Measurements from ENCODE around the gene POLR2C. TPM values are rescaled to one million over a fixed set of nuclear protein-coding genes. Genes with fewer than 3 reads are reported as not detected.

POLR2C gene
- total RNA-seq, 4 donors from 2014 or later: 39.2 to 104 (median 72.7) TPM

- in situ Hi-C loops (cut with MboI; ENCODE audit: low pct_ligation_motif_present in 1 of 4, low pct_unique_long_range_greater_than_20kb in 1 of 4, low sequenced_read_pairs in 3 of 4): no loop called here
- H3K9me3 ChIP-seq: no peaks in the 10 kb centered on the region
- H3K27me3 ChIP-seq: no peaks in the 10 kb centered on the region
- 86 to 97% methylated on average over 4 to 5 of the region's 5 CpGs for WGBS, 2 donors (ENCODE audit: low coverage in 1 of 2)
- H3K36me3 ChIP-seq: no peaks in the 10 kb centered on the region
- no peak for DNase-seq
- H3K27ac ChIP-seq: no peak overlapping the region
- no peaks in the 10 kb centered on the region for H3K4me1 ChIP-seq
- no peak for TF ChIP-seq CTCF (IDR thresholded peaks at IDR 0.05)
- no peak for TF ChIP-seq EP300 (IDR thresholded peaks at IDR 0.05; ENCODE audit: low read depth)
- TF ChIP-seq POLR2A (IDR thresholded peaks at IDR 0.05): no peak
- no peak for TF ChIP-seq POLR2AphosphoS5 (IDR thresholded peaks at IDR 0.05)
- H3K4me3 ChIP-seq: no peak overlapping the region
- intact Hi-C loops (cut with DNase I; ENCODE audit: low total_unique reads): no loop called here
These were observed 42.0 kb downstream of the POLR2C start for GRCh38 chr16:57504491-57504890.

GRCh38 chr16:57505169-57505568 is 42.7 kb downstream of the POLR2C start:
- no peaks in the 10 kb centered on the region for H3K27me3 ChIP-seq
- TF ChIP-seq POLR2A (IDR thresholded peaks at IDR 0.05) (no peak), POLR2AphosphoS5 (IDR thresholded peaks at IDR 0.05) (no peak)
- intact Hi-C loops (cut with DNase I; ENCODE audit: low total_unique reads): no loop called here
- WGBS, 2 donors (ENCODE audit: low coverage in 1 of 2): 76 to 100% methylated on average over 1 to 6 of the region's 6 CpGs
- H3K4me3 ChIP-seq: no peak overlapping the region
- H3K36me3 ChIP-seq: no peaks in the 10 kb centered on the region
- H3K4me1 ChIP-seq: peaks cover 0 to under 1% (median under 1%) of the 10 kb centered on the region in 4 donors
- in situ Hi-C loops (cut with MboI; ENCODE audit: low pct_ligation_motif_present in 1 of 4, low pct_unique_long_range_greater_than_20kb in 1 of 4, low sequenced_read_pairs in 3 of 4): no loop called here
- no peak for DNase-seq
- no peaks in the 10 kb centered on the region for H3K9me3 ChIP-seq
- H3K27ac ChIP-seq: no peak overlapping the region

GRCh38 chr16:57507136-57508034 is 44.9 kb downstream of the POLR2C start:
- no peaks in the 10 kb centered on the region for H3K27me3 ChIP-seq
- in situ Hi-C loops (cut with MboI; ENCODE audit: low pct_ligation_motif_present in 1 of 4, low pct_unique_long_range_greater_than_20kb in 1 of 4, low sequenced_read_pairs in 3 of 4) (no loop called here), intact Hi-C loops (cut with DNase I; ENCODE audit: low total_unique reads) (no loop called here)
- H3K36me3 ChIP-seq: no peaks in the 10 kb centered on the region
- H3K4me1 ChIP-seq: peaks cover 0 to 5% (median 2%) of the 10 kb centered on the region in 4 donors
- no peak overlapping the region for H3K27ac ChIP-seq
- TF ChIP-seq POLR2AphosphoS5 (IDR thresholded peaks at IDR 0.05): no peak
- no peak for TF ChIP-seq CTCF (IDR thresholded peaks at IDR 0.05)
- TF ChIP-seq POLR2A (IDR thresholded peaks at IDR 0.05): no peak
- TF ChIP-seq EP300 (IDR thresholded peaks at IDR 0.05; ENCODE audit: low read depth): no peak
- no peak overlapping the region for H3K4me3 ChIP-seq
- no peaks in the 10 kb centered on the region for H3K9me3 ChIP-seq
- no peak for DNase-seq
- WGBS, 2 donors (ENCODE audit: low coverage in 1 of 2): 60 to 87% methylated on average over 2 to 11 of the region's 13 CpGs

- WGBS, 2 donors (ENCODE audit: low coverage in 1 of 2): 88% methylated on average over 3 of the region's 3 CpGs; no CpG with 5 or more reads in 1 of the 2 donors
- in situ Hi-C loops (cut with MboI; ENCODE audit: low pct_ligation_motif_present in 1 of 4, low pct_unique_long_range_greater_than_20kb in 1 of 4, low sequenced_read_pairs in 3 of 4) (no loop called here), intact Hi-C loops (cut with DNase I; ENCODE audit: low total_unique reads) (no loop called here)
These were observed 45.6 kb downstream of the POLR2C start for GRCh38 chr16:57508035-57508425.

More at GRCh38 chr16:57508035-57508425, 45.6 kb downstream of the POLR2C start:
- Histone ChIP-seq H3K27me3 (no peaks in the 10 kb centered on the region), H3K4me1 (peaks cover under 1 to 9% (median 3%) of the 10 kb centered on the region in 4 donors), H3K27ac (no peak overlapping the region), H3K9me3 (no peaks in the 10 kb centered on the region), H3K4me3 (no peak overlapping the region), H3K36me3 (no peaks in the 10 kb centered on the region)
- no peak for DNase-seq
- TF ChIP-seq POLR2A (IDR thresholded peaks at IDR 0.05): no peak
- TF ChIP-seq POLR2AphosphoS5 (IDR thresholded peaks at IDR 0.05): no peak
- TF ChIP-seq CTCF (IDR thresholded peaks at IDR 0.05): no peak
- no peak for TF ChIP-seq EP300 (IDR thresholded peaks at IDR 0.05; ENCODE audit: low read depth)
